Measurements from ENCODE around the gene C5AR2.
"Not testable (repeated sequence)": the region's sequence is repeated elsewhere in the genome, so short reads cannot be mapped to it uniquely, and the experiment has no call there.

The C5AR2 gene

DNA sequence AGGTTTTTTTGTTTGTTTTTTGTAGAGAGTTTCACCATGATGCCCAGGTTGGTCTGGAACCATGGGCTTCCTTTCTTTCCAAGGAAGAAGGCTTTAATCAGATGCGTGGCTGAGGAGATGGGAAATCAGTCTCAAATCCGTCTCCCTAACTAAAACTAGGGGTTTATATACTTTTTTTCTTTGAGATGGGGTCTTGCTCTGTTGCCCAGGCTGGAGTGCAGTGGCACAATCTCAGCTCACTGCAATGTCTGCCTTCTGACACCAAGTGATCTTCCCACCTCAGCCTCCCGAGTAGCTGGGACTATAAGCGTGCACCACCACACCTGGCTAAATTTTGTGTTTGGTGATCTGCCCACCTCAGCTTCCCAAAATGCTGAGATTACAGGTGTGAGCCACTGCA, 52.6 kb downstream of the C5AR2 start:
- not testable (repeated sequence) for H3K9me3 ChIP-seq (replicated peaks in 1 of 2; ENCODE audit: control insufficient read depth in 2 of 2, insufficient read depth in 1 of 2, low read depth in 1 of 2, low read length in 2 of 2); H3K9ac ChIP-seq (ENCODE audit: low read depth, low read length, poor library complexity); H3K4ac ChIP-seq (ENCODE audit: low read length); H3K18ac ChIP-seq (ENCODE audit: low read length); H4K8ac ChIP-seq (ENCODE audit: low read depth, low read length); H2AFZ ChIP-seq (ENCODE audit: low read length); H2BK120ac ChIP-seq (ENCODE audit: low read depth, low read length); H2BK15ac ChIP-seq (ENCODE audit: low read length); H3K14ac ChIP-seq (ENCODE audit: low read length); H3K4me1 ChIP-seq (ENCODE audit: control insufficient read depth in 2 of 2, insufficient read depth in 1 of 2, low read depth in 1 of 2, low read length in 2 of 2); H3K27ac ChIP-seq (replicated peaks; ENCODE audit: low read length); H2BK5ac ChIP-seq (ENCODE audit: low read length); H3K27me3 ChIP-seq (ENCODE audit: control insufficient read depth in 3 of 3, insufficient read depth in 3 of 3, low read depth in 1 of 3, low read length in 3 of 3); H2BK12ac ChIP-seq (ENCODE audit: low read length); H4K91ac ChIP-seq (ENCODE audit: low read depth, low read length, poor library complexity); H3K4me2 ChIP-seq (ENCODE audit: insufficient read depth, low read length, poor library complexity, severe bottlenecking); H3K4me3 ChIP-seq (ENCODE audit: low read length in 2 of 2); H2AK5ac ChIP-seq (ENCODE audit: low read depth, low read length); H3K79me1 ChIP-seq (ENCODE audit: low read depth, low read length); H3K23ac ChIP-seq (ENCODE audit: low read depth, low read length, poor library complexity); DNase-seq (ENCODE audit: low spot score)
- WGBS, 2 donors (ENCODE audit: extremely low coverage in 2 of 2, insufficient read length in 2 of 2, insufficient replicate concordance in 1 of 2): no CpG with 5 or more reads among the region's 4 CpGs
- peaks cover 23 to 36% of the 10 kb centered on the region in 2 donors for H3K36me3 ChIP-seq (replicated peaks in 1 of 2; ENCODE audit: control insufficient read depth in 2 of 2, insufficient read depth in 2 of 2, low read length in 2 of 2)

DNA sequence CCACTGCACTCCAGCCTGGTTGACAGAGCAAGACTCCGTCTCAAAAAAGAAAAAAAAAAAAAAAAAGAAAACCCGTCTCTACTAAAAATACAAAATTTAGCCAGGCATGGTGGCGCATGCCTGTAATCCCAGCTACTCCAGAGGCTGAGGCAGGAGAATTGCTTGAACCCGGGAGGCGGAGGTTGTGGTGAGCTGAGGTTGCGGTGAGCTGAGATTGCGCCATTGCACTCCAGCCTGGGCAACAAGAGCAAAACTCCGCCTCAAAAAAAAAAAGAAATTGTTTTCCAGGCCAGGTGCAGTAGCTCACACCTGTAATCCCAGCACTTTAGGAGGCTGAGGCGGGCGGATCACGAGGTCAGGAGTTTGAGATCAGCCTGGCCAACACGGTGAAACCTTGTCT, 54.6 kb downstream of the C5AR2 start:
- not testable (repeated sequence) for H3K4me3 ChIP-seq (ENCODE audit: low read length in 2 of 2); H2AK5ac ChIP-seq (ENCODE audit: low read depth, low read length); H3K4me2 ChIP-seq (ENCODE audit: insufficient read depth, low read length, poor library complexity, severe bottlenecking); H3K27me3 ChIP-seq (ENCODE audit: control insufficient read depth in 3 of 3, insufficient read depth in 3 of 3, low read depth in 1 of 3, low read length in 3 of 3); H3K18ac ChIP-seq (ENCODE audit: low read length); H3K9me3 ChIP-seq (replicated peaks in 1 of 2; ENCODE audit: control insufficient read depth in 2 of 2, insufficient read depth in 1 of 2, low read depth in 1 of 2, low read length in 2 of 2); H2BK12ac ChIP-seq (ENCODE audit: low read length); H3K9ac ChIP-seq (ENCODE audit: low read depth, low read length, poor library complexity); H4K91ac ChIP-seq (ENCODE audit: low read depth, low read length, poor library complexity); H2AFZ ChIP-seq (ENCODE audit: low read length); H2BK5ac ChIP-seq (ENCODE audit: low read length); H3K79me1 ChIP-seq (ENCODE audit: low read depth, low read length); H2BK120ac ChIP-seq (ENCODE audit: low read depth, low read length); H2BK15ac ChIP-seq (ENCODE audit: low read length); H3K27ac ChIP-seq (replicated peaks; ENCODE audit: low read length); H3K14ac ChIP-seq (ENCODE audit: low read length); H3K4me1 ChIP-seq (ENCODE audit: control insufficient read depth in 2 of 2, insufficient read depth in 1 of 2, low read depth in 1 of 2, low read length in 2 of 2); H3K23ac ChIP-seq (ENCODE audit: low read depth, low read length, poor library complexity); DNase-seq (ENCODE audit: low spot score); H4K8ac ChIP-seq (ENCODE audit: low read depth, low read length); H3K4ac ChIP-seq (ENCODE audit: low read length)
- H3K36me3 ChIP-seq (replicated peaks in 1 of 2; ENCODE audit: control insufficient read depth in 2 of 2, insufficient read depth in 2 of 2, low read length in 2 of 2): peaks cover 7 to 15% of the 10 kb centered on the region in 2 donors
- no CpG with 5 or more reads among the region's 12 CpGs for WGBS, 2 donors (ENCODE audit: extremely low coverage in 2 of 2, insufficient read length in 2 of 2, insufficient replicate concordance in 1 of 2)

DNA sequence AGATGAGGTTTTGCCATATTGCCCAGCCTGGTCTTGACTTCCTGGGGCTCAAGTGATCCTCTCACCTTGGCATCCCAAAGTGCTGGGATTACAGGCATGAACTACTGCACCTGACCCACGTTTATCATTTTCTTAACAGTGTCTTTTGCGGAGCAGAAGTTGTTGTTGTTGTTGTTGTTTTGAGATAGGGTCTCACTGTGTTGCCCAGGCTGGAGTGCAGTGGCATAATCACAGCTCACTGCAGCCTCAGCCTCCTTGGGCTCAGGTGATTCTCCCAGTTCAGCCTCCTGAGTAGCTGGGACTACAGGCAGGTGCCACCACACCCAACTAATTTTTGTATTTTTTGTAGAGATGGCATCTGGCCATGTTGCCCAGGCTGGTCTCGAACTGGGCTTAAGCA, 55.6 kb downstream of the C5AR2 start:
- H2BK5ac ChIP-seq (ENCODE audit: low read length); H2AFZ ChIP-seq (ENCODE audit: low read length); H3K27me3 ChIP-seq (ENCODE audit: control insufficient read depth in 3 of 3, insufficient read depth in 3 of 3, low read depth in 1 of 3, low read length in 3 of 3); H3K14ac ChIP-seq (ENCODE audit: low read length); H4K8ac ChIP-seq (ENCODE audit: low read depth, low read length); H2BK12ac ChIP-seq (ENCODE audit: low read length); H2AK5ac ChIP-seq (ENCODE audit: low read depth, low read length); H3K9ac ChIP-seq (ENCODE audit: low read depth, low read length, poor library complexity); H3K4me1 ChIP-seq (ENCODE audit: control insufficient read depth in 2 of 2, insufficient read depth in 1 of 2, low read depth in 1 of 2, low read length in 2 of 2); H4K91ac ChIP-seq (ENCODE audit: low read depth, low read length, poor library complexity); H3K4me3 ChIP-seq (ENCODE audit: low read length in 2 of 2); H2BK15ac ChIP-seq (ENCODE audit: low read length); H3K23ac ChIP-seq (ENCODE audit: low read depth, low read length, poor library complexity); H3K4ac ChIP-seq (ENCODE audit: low read length); H3K18ac ChIP-seq (ENCODE audit: low read length); H3K27ac ChIP-seq (replicated peaks; ENCODE audit: low read length); H3K36me3 ChIP-seq (replicated peaks in 1 of 2; ENCODE audit: control insufficient read depth in 2 of 2, insufficient read depth in 2 of 2, low read length in 2 of 2); DNase-seq (ENCODE audit: low spot score); H2BK120ac ChIP-seq (ENCODE audit: low read depth, low read length); H3K79me1 ChIP-seq (ENCODE audit: low read depth, low read length); H3K9me3 ChIP-seq (replicated peaks in 1 of 2; ENCODE audit: control insufficient read depth in 2 of 2, insufficient read depth in 1 of 2, low read depth in 1 of 2, low read length in 2 of 2); H3K4me2 ChIP-seq (ENCODE audit: insufficient read depth, low read length, poor library complexity, severe bottlenecking): not testable (repeated sequence)
- WGBS, 2 donors (ENCODE audit: extremely low coverage in 2 of 2, insufficient read length in 2 of 2, insufficient replicate concordance in 1 of 2): no CpG with 5 or more reads among the region's 3 CpGs

- not testable (repeated sequence) for H3K4ac ChIP-seq (ENCODE audit: low read length); H3K4me1 ChIP-seq (ENCODE audit: control insufficient read depth in 2 of 2, insufficient read depth in 1 of 2, low read depth in 1 of 2, low read length in 2 of 2); H3K4me3 ChIP-seq (ENCODE audit: low read length in 2 of 2); DNase-seq (ENCODE audit: low spot score); H4K91ac ChIP-seq (ENCODE audit: low read depth, low read length, poor library complexity); H2BK120ac ChIP-seq (ENCODE audit: low read depth, low read length); H2AK5ac ChIP-seq (ENCODE audit: low read depth, low read length); H3K27me3 ChIP-seq (ENCODE audit: control insufficient read depth in 3 of 3, insufficient read depth in 3 of 3, low read depth in 1 of 3, low read length in 3 of 3); H3K14ac ChIP-seq (ENCODE audit: low read length); H2BK12ac ChIP-seq (ENCODE audit: low read length); H3K4me2 ChIP-seq (ENCODE audit: insufficient read depth, low read length, poor library complexity, severe bottlenecking); H3K9me3 ChIP-seq (replicated peaks in 1 of 2; ENCODE audit: control insufficient read depth in 2 of 2, insufficient read depth in 1 of 2, low read depth in 1 of 2, low read length in 2 of 2); H3K23ac ChIP-seq (ENCODE audit: low read depth, low read length, poor library complexity); H3K79me1 ChIP-seq (ENCODE audit: low read depth, low read length); H3K18ac ChIP-seq (ENCODE audit: low read length); H2AFZ ChIP-seq (ENCODE audit: low read length); H3K27ac ChIP-seq (replicated peaks; ENCODE audit: low read length); H2BK5ac ChIP-seq (ENCODE audit: low read length); H3K36me3 ChIP-seq (replicated peaks in 1 of 2; ENCODE audit: control insufficient read depth in 2 of 2, insufficient read depth in 2 of 2, low read length in 2 of 2); H3K9ac ChIP-seq (ENCODE audit: low read depth, low read length, poor library complexity); H4K8ac ChIP-seq (ENCODE audit: low read depth, low read length); H2BK15ac ChIP-seq (ENCODE audit: low read length)
- no CpG with 5 or more reads among the region's 5 CpGs for WGBS, 2 donors (ENCODE audit: extremely low coverage in 2 of 2, insufficient read length in 2 of 2, insufficient replicate concordance in 1 of 2)
Observed at GRCh38 chr19:47388721-47389120, 56.7 kb downstream of the C5AR2 start.

Measured in neuronal stem cell (in vitro differentiated cells).